ENCODE data around the gene ANGPTL2.

The ANGPTL2 gene

GRCh38 chr9:127136081-127136879, 13.8 kb upstream of the ANGPTL2 start:
- DNase-seq, result no peak

GRCh38 chr9:127135056-127135745, 12.8 kb upstream of the ANGPTL2 start:
- no peak for DNase-seq

- DNase-seq, result no peak
Measured at GRCh38 chr9:127133739-127134167, 11.3 kb upstream of the ANGPTL2 start.

- no peak for DNase-seq
Measured at GRCh38 chr9:127132921-127133647, 10.6 kb upstream of the ANGPTL2 start.

- DNase-seq, result no peak
Measured at GRCh38 chr9:127132375-127132774, 9.9 kb upstream of the ANGPTL2 start.

- DNase-seq, result no peak
Measured at GRCh38 chr9:127131871-127132270, 9.4 kb upstream of the ANGPTL2 start.

- DNase-seq, result peak; percentile 84
Measured at GRCh38 chr9:127130661-127131538, 8.5 kb upstream of the ANGPTL2 start.

GRCh38 chr9:127130235-127130634, 7.8 kb upstream of the ANGPTL2 start:
- DNase-seq, result no peak

GRCh38 chr9:127129718-127130085, 7.3 kb upstream of the ANGPTL2 start:
- no peak for DNase-seq

GRCh38 chr9:127129073-127129717, 6.8 kb upstream of the ANGPTL2 start:
- DNase-seq, result no peak

GRCh38 chr9:127128341-127129072, 6.1 kb upstream of the ANGPTL2 start:
- DNase-seq, result no peak

GRCh38 chr9:127126971-127127370, 4.5 kb upstream of the ANGPTL2 start:
- DNase-seq, result no peak

- no peak for DNase-seq
Measured at GRCh38 chr9:127124792-127125191, 2.4 kb upstream of the ANGPTL2 start.

- DNase-seq, result no peak
Measured at GRCh38 chr9:127124111-127124531, 1.7 kb upstream of the ANGPTL2 start.

- DNase-seq, result no peak
Measured at GRCh38 chr9:127123064-127123890, 842 bp upstream of the ANGPTL2 start.

- no peak for DNase-seq
Measured at GRCh38 chr9:127121628-127122175, 733 bp downstream of the ANGPTL2 start.

- DNase-seq, result no peak
Measured at GRCh38 chr9:127119320-127119709, 3.1 kb downstream of the ANGPTL2 start.

- no peak for DNase-seq
Measured at GRCh38 chr9:127118597-127119319, 3.7 kb downstream of the ANGPTL2 start.

- no peak for DNase-seq
Measured at GRCh38 chr9:127117801-127118200, 4.6 kb downstream of the ANGPTL2 start.
